ENCODE results near the gene AGTRAP.
A peak's percentile ranks its signal among the peaks of the same experiment; 100 is the strongest.

AGTRAP gene

DNA sequence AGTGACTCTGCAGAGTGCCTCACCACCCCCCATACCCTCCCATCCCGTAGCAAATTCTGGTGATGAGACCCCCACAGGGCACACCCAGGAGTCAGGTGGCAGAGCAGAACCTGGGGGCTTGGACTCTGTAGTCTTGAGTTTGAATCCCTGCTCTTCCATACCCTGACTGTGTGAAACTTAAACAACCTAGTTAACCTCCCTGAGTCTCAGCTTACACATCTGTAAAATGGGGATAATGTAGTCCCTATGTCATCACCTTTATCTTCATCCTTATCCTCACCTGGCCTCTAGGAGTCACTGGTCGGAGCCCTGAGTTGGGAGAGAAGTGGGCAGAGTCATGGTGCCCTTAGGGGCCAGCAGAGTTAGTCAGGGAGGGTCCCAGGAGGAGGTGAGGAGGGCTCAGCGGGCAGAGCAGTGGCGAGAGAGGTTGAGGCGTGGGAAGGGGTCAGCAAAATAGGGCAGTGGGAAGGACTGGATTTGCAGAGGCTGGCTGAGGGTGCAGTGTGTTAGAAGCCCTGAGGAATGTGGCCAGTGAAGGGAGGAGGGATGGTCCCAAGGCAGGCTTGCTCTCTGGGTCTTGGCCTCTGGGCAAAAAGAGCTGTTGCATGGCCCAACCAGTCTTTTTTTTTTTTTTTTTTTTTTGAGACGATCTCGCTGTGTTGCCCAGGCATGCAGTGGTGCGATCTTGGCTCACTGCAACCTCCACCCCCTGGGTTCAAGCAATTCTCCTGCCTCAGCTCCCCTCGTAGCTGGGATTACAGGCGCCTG is 44.6 kb downstream of the AGTRAP start:
- Histone ChIP-seq H3K36me3 (ENCODE audit: control insufficient read depth in 1 of 2, insufficient read depth in 2 of 2, low read length in 2 of 2) (no peaks in the 10 kb centered on the region), H3K4me1 (ENCODE audit: control insufficient read depth in 1 of 2, insufficient read depth in 2 of 2, low read length in 2 of 2) (peaks cover 0 to 8% of the 10 kb centered on the region in 2 donors)

DNA sequence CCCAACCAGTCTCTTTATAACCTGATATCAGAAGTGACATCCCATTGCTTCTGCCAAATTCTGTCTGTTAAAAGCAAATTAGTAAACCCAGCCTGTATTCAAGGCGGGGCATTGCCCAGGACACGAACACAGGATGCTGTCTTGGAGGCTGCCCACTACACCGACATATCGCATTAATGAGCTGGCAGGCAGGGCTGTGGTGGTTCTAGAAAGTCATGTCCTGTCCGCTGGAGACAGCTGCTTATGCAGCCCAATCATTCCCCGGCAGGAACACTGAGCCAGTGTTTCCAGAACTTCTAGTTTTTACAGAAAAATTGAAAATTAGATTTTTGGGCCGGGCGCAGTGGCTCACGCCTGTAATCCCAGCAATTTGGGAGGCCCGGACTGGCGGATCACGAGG is 45.4 kb downstream of the AGTRAP start:
- no peak overlapping the region for H3K27ac ChIP-seq (ENCODE audit: low read length)
- H3K4me3 ChIP-seq (ENCODE audit: low read depth in 1 of 2, low read length in 2 of 2) = no peak overlapping the region
- H3K36me3 ChIP-seq (ENCODE audit: control insufficient read depth in 1 of 2, insufficient read depth in 2 of 2, low read length in 2 of 2) = no peaks in the 10 kb centered on the region
- H3K4me1 ChIP-seq (ENCODE audit: control insufficient read depth in 1 of 2, insufficient read depth in 2 of 2, low read length in 2 of 2) = peaks cover 0 to 10% of the 10 kb centered on the region in 2 donors
- H3K9me3 ChIP-seq (ENCODE audit: control insufficient read depth in 1 of 2, low read length in 2 of 2) = no peaks in the 10 kb centered on the region
- H3K27me3 ChIP-seq (ENCODE audit: low read depth, low read length) = no peaks in the 10 kb centered on the region

More for the DNA sequence above, 44.6 kb downstream of the AGTRAP start:
- no peak overlapping the region for H3K4me3 ChIP-seq (ENCODE audit: low read depth in 1 of 2, low read length in 2 of 2)
- no peak overlapping the region for H3K27ac ChIP-seq (ENCODE audit: low read length)
- H3K9me3 ChIP-seq (ENCODE audit: control insufficient read depth in 1 of 2, low read length in 2 of 2) = no peaks in the 10 kb centered on the region
- no peaks in the 10 kb centered on the region for H3K27me3 ChIP-seq (ENCODE audit: low read depth, low read length)

DNA sequence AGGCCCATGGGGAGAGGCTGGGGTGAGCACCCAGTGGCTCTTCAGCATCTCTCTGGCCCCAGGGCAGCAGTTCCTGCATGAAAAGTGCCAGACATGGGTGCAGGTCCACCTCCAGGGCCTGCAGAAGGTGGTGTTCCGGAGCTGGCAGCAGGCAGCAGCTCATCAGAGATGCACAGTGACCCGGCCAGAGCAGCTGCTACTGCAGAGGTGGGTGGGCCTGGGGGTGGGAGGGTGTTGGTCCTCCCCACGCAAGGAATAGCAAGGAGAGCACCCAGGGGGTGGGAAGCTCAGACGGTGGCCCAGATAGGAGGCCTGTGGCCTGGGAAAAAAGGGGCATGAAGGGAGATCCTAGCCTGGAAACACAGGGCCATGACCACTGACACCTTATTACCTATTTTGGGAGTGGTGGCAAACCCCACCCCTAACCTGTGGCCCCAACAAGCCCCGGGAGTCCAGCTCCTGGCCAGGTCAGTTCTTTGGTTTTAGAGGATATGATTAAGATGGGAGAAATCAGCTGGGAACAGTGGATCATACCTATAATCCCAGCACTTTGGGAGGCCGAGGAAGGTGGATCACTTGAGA is 46.3 kb downstream of the AGTRAP start:
- H3K4me3 ChIP-seq (ENCODE audit: low read depth in 1 of 2, low read length in 2 of 2) = no peak overlapping the region
- H3K4me1 ChIP-seq (ENCODE audit: control insufficient read depth in 1 of 2, insufficient read depth in 2 of 2, low read length in 2 of 2) = peaks cover 7 to 15% of the 10 kb centered on the region in 2 donors
- H3K9me3 ChIP-seq (ENCODE audit: control insufficient read depth in 1 of 2, low read length in 2 of 2) = no peaks in the 10 kb centered on the region
- H3K27me3 ChIP-seq (ENCODE audit: low read depth, low read length) = no peaks in the 10 kb centered on the region
- H3K27ac ChIP-seq (ENCODE audit: low read length) = no peak overlapping the region
- no peaks in the 10 kb centered on the region for H3K36me3 ChIP-seq (ENCODE audit: control insufficient read depth in 1 of 2, insufficient read depth in 2 of 2, low read length in 2 of 2)

DNA sequence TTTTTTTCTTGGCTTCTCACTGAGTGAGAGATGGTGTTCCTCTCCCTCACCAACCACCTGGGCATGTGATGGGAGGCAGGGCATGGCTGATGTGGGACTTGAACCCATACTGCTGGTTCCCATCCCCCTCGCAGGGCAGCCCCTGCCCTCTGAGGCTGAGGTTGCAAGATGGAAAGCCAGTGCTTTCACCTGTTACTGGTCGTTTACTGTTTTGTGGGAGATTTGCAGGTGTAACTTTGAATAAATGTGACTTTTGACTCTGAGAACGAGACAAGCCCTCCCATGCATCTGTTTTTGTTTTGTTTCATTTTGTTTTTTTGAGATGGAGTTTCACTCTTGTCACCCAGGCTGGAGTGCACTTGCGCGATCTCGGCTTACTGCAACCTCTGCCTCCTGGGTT is 47.6 kb downstream of the AGTRAP start:
- H3K36me3 ChIP-seq (ENCODE audit: control insufficient read depth in 1 of 2, insufficient read depth in 2 of 2, low read length in 2 of 2) = no peaks in the 10 kb centered on the region
- H3K4me1 ChIP-seq (ENCODE audit: control insufficient read depth in 1 of 2, insufficient read depth in 2 of 2, low read length in 2 of 2) = peaks cover 14 to 27% of the 10 kb centered on the region in 2 donors
- no peak overlapping the region for H3K27ac ChIP-seq (ENCODE audit: low read length)
- H3K4me3 ChIP-seq (ENCODE audit: low read depth in 1 of 2, low read length in 2 of 2) = no peak overlapping the region
- H3K27me3 ChIP-seq (ENCODE audit: low read depth, low read length) = no peaks in the 10 kb centered on the region
- no peaks in the 10 kb centered on the region for H3K9me3 ChIP-seq (ENCODE audit: control insufficient read depth in 1 of 2, low read length in 2 of 2)

DNA sequence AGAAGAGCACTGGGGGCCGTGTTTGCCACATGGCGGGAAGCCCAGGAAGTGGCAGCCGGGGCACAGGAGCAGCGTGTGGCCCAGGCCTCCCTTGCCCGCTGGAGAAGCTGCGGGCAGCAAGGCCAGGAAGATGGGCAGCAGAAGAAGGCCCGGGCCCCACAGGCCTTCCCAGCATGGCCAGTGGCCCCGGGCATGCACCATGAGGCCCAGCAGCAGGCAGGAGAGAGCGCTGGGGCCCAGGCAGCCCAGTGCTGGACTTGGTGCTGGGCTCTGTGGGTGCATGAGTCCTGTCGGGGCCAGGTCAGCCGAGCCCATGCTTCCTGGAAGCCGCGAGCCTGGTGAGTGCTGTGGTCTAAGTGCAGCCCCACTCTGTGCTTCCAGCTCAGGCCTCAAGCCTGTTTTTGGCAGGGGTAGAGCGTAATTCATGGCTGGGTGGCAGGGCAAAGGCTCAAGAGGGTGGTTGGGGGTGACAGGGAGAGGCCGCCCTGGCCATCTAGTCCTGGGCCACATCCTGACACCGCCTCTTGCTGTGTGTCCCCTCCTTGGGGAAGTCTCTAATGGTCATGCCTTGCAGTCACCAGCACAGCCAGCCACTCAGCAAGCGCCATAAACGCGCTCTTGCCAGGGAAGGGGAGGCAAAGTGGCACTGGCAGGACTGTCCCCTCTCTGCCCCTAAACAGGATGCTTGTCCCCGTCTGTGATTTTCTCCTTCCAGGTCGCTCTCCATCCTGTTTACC is 48.5 kb downstream of the AGTRAP start:
- H3K4me3 ChIP-seq (ENCODE audit: low read depth in 1 of 2, low read length in 2 of 2) = peak overlapping the region in 1 of 2 donors; percentile 48
- no peaks in the 10 kb centered on the region for H3K9me3 ChIP-seq (ENCODE audit: control insufficient read depth in 1 of 2, low read length in 2 of 2)
- no peaks in the 10 kb centered on the region for H3K36me3 ChIP-seq (ENCODE audit: control insufficient read depth in 1 of 2, insufficient read depth in 2 of 2, low read length in 2 of 2)
- H3K4me1 ChIP-seq (ENCODE audit: control insufficient read depth in 1 of 2, insufficient read depth in 2 of 2, low read length in 2 of 2) = peaks cover 14 to 32% of the 10 kb centered on the region in 2 donors
- H3K27ac ChIP-seq (ENCODE audit: low read length) = no peak overlapping the region
- H3K27me3 ChIP-seq (ENCODE audit: low read depth, low read length) = no peaks in the 10 kb centered on the region

GRCh38 chr1:11784993-11785769 is 49.2 kb downstream of the AGTRAP start:
- Histone ChIP-seq H3K4me1 (ENCODE audit: control insufficient read depth in 1 of 2, insufficient read depth in 2 of 2, low read length in 2 of 2) (peaks cover 22 to 32% of the 10 kb centered on the region in 2 donors), H3K27ac (ENCODE audit: low read length) (no peak overlapping the region), H3K4me3 (ENCODE audit: low read depth in 1 of 2, low read length in 2 of 2) (peak overlapping the region in 1 of 2 donors; percentile 48)

GRCh38 chr1:11786168-11786567 is 50.2 kb downstream of the AGTRAP start:
- H3K27me3 ChIP-seq (ENCODE audit: low read depth, low read length) = no peaks in the 10 kb centered on the region
- H3K4me1 ChIP-seq (ENCODE audit: control insufficient read depth in 1 of 2, insufficient read depth in 2 of 2, low read length in 2 of 2) = peaks cover 30 to 33% of the 10 kb centered on the region in 2 donors
- H3K4me3 ChIP-seq (ENCODE audit: low read depth in 1 of 2, low read length in 2 of 2) = no peak overlapping the region
- H3K27ac ChIP-seq (ENCODE audit: low read length) = no peak overlapping the region
- no peaks in the 10 kb centered on the region for H3K9me3 ChIP-seq (ENCODE audit: control insufficient read depth in 1 of 2, low read length in 2 of 2)
- peaks cover 0 to 4% of the 10 kb centered on the region in 2 donors for H3K36me3 ChIP-seq (ENCODE audit: control insufficient read depth in 1 of 2, insufficient read depth in 2 of 2, low read length in 2 of 2)

More at GRCh38 chr1:11784993-11785769, 49.2 kb downstream of the AGTRAP start:
- peaks cover 0 to 4% of the 10 kb centered on the region in 2 donors for H3K36me3 ChIP-seq (ENCODE audit: control insufficient read depth in 1 of 2, insufficient read depth in 2 of 2, low read length in 2 of 2)
- H3K9me3 ChIP-seq (ENCODE audit: control insufficient read depth in 1 of 2, low read length in 2 of 2) = no peaks in the 10 kb centered on the region
- no peaks in the 10 kb centered on the region for H3K27me3 ChIP-seq (ENCODE audit: low read depth, low read length)

- H3K27ac ChIP-seq (ENCODE audit: low read length) = peak overlapping the region; percentile 56
- H3K4me3 ChIP-seq (ENCODE audit: low read depth in 1 of 2, low read length in 2 of 2) = no peak overlapping the region
- no peaks in the 10 kb centered on the region for H3K27me3 ChIP-seq (ENCODE audit: low read depth, low read length)
- H3K4me1 ChIP-seq (ENCODE audit: control insufficient read depth in 1 of 2, insufficient read depth in 2 of 2, low read length in 2 of 2) = peaks cover 34 to 38% of the 10 kb centered on the region in 2 donors
- H3K36me3 ChIP-seq (ENCODE audit: control insufficient read depth in 1 of 2, insufficient read depth in 2 of 2, low read length in 2 of 2) = peaks cover 5 to 9% of the 10 kb centered on the region in 2 donors
- no peaks in the 10 kb centered on the region for H3K9me3 ChIP-seq (ENCODE audit: control insufficient read depth in 1 of 2, low read length in 2 of 2)
These were observed 51.4 kb downstream of the AGTRAP start for GRCh38 chr1:11787251-11787803.

DNA sequence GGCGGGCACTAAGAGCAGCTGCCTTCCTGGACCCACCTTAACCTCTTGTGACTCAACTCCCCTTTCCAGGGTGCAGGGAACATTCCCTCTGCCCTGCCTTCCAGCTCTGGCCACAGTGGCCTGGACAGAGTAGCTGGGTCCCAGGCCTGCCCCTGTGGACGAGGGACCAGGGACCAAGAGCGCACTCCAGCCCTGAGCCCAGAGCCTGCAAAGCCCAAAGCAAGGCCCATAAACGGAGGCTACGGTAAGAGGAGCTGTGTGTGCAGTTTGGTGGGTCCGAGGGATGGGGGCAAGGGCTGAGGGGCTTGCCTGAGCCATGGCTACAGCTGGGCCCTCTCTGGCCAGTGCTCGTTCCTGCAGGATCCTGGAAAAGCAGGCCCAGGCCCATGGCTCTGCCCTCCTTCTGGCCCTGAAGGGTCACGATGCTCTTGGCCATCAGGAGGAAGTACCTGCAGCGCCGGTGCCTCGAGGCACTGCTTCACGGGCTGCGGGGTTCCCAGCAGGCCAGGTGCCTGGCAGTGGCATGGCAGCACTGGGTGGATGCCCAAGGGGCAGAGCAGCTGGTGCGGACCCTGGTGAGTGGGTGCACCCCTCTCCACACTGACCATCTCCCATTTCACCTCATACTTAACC is 52.0 kb downstream of the AGTRAP start:
- Histone ChIP-seq H3K9me3 (ENCODE audit: control insufficient read depth in 1 of 2, low read length in 2 of 2) (no peaks in the 10 kb centered on the region), H3K27me3 (ENCODE audit: low read depth, low read length) (no peaks in the 10 kb centered on the region), H3K4me1 (ENCODE audit: control insufficient read depth in 1 of 2, insufficient read depth in 2 of 2, low read length in 2 of 2) (peaks cover 34 to 38% of the 10 kb centered on the region in 2 donors), H3K4me3 (ENCODE audit: low read depth in 1 of 2, low read length in 2 of 2) (no peak overlapping the region), H3K27ac (ENCODE audit: low read length) (peak overlapping the region; percentile 56), H3K36me3 (ENCODE audit: control insufficient read depth in 1 of 2, insufficient read depth in 2 of 2, low read length in 2 of 2) (peaks cover 10 to 11% of the 10 kb centered on the region in 2 donors)

DNA sequence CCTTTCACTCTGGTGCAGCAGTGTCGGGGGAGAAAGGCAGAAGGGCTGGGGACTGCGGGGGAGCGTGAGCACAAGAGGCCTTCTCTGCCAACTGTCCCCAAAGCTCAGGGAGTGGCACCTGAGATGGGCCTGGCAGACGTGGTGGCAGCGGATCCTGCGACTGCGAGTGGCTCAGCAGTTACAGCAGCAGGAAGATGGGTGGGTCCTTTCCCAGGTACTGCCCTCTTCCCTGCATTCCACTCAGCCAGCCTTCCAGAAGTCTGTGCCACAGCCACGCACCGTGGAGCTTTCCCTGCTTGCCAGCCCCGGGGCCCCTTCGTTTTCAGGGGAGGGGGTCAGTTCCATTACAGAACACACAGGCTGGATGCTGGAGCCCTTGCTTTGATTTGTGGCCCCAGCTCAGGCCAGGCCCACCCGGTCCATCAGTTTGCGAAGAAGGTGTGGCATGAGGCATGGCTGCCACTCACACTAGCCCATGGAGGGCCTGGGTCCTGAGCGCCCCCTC is 52.7 kb downstream of the AGTRAP start:
- Histone ChIP-seq H3K27ac (ENCODE audit: low read length) (no peak overlapping the region), H3K27me3 (ENCODE audit: low read depth, low read length) (no peaks in the 10 kb centered on the region), H3K9me3 (ENCODE audit: control insufficient read depth in 1 of 2, low read length in 2 of 2) (no peaks in the 10 kb centered on the region), H3K4me3 (ENCODE audit: low read depth in 1 of 2, low read length in 2 of 2) (no peak overlapping the region), H3K4me1 (ENCODE audit: control insufficient read depth in 1 of 2, insufficient read depth in 2 of 2, low read length in 2 of 2) (peaks cover 34 to 38% of the 10 kb centered on the region in 2 donors), H3K36me3 (ENCODE audit: control insufficient read depth in 1 of 2, insufficient read depth in 2 of 2, low read length in 2 of 2) (peaks cover 10 to 13% of the 10 kb centered on the region in 2 donors)
